HCT116 (cell line): ENCODE measurements around the gene HIVEP3. TPM values are rescaled to one million over a fixed set of nuclear protein-coding genes. Genes with fewer than 3 reads are reported as not detected.

Experiments
- ATAC-seq: fragments of 200-7000 bp; cut with Tn5 transposase; 2 replicates; pipeline ENCODE4 v1.9.1; 2020; ENCODE audit warnings: mild to moderate bottlenecking, moderate library complexity
- BruUV-seq: library from RNA; stranded (reverse); fragments of 400-500 nt; replicated peaks from 2 replicates; lab custom pipeline; 2021; lab: Mats Ljungman, UMichigan
- CTCF ChIA-PET: fragments of 300-600 bp; sonication (Branson Sonifier 250); formaldehyde crosslinking; loops from one replicate; lab custom pipeline; 2021; ENCODE audit warnings: antibody characterized with exemption; lab: Charles Lee
- POLR2A ChIA-PET: fragments of 300-600, 350-600 bp; sonication (Branson Sonifier 250); formaldehyde crosslinking; loops from one replicate; lab custom pipeline; 2021; ENCODE audit warnings: antibody characterized with exemption; lab: Charles Lee
- RAD21 ChIA-PET, 2 experiments: fragments of 300-600 bp; sonication (Branson Sonifier 250); formaldehyde crosslinking; loops; one replicate each; lab custom pipeline; 2023; ENCODE audit warnings: low total read pairs in 2 of 2; ENCODE audit not compliant: uncharacterized antibody in 2 of 2, unreplicated experiment in 2 of 2, low non-redundant PET in 1 of 2; lab: Charles Lee
- DNase-seq: peaks from one replicate; pipeline ENCODE4 v3.0.0-alpha.2; 2010; ENCODE audit warnings: low read depth, low spot score
- H2AFZ ChIP-seq: fragments of 200-600 bp; shearing (Covaris generic), sonication (generic); 2 replicates; pipeline ENCODE4 v1.6.1; 2017; ENCODE audit warnings: low read depth, mixed run types, mixed read lengths, antibody characterized with exemption, low read length; ENCODE audit not compliant: poor library complexity, severe bottlenecking
- H3K27ac ChIP-seq: 2 replicates; pipeline ENCODE4 v1.5.1; 2012; ENCODE audit warnings: low read depth, low read length
- H3K27me3 ChIP-seq: fragments of 200-600 bp; sonication (generic); 2 replicates; pipeline ENCODE4 v1.6.1; 2016; ENCODE audit warnings: mixed run types, low read length, mixed read lengths; ENCODE audit not compliant: insufficient read depth
- H3K36me3 ChIP-seq, 2 experiments: fragments of 200-500 bp in 1 of 2; fragments of 200-600 bp in 1 of 2; sonication (Bioruptor generic) in 1 of 2; sonication (generic) in 1 of 2; 2 replicates each; pipeline versions ENCODE4 v1.5.1 to v1.6.1; 2014 to 2016; ENCODE audit warnings: low read length in 2 of 2, inconsistent platforms in 1 of 2, mixed read lengths in 1 of 2, mixed run types in 1 of 2; ENCODE audit not compliant: insufficient read depth in 2 of 2, control insufficient read depth in 1 of 2
- H3K4me1 ChIP-seq, 2 experiments: fragments of 200-600 bp in 1 of 2; sonication (generic) in 1 of 2; 2 replicates each; pipeline versions ENCODE4 v1.5.1 to v1.6.1; 2012 to 2017; ENCODE audit warnings: low read length in 2 of 2, inconsistent platforms in 1 of 2, mild to moderate bottlenecking in 1 of 2, mixed read lengths in 1 of 2, mixed run types in 1 of 2, moderate library complexity in 1 of 2; ENCODE audit not compliant: insufficient read depth in 2 of 2, control insufficient read depth in 1 of 2
- H3K4me2 ChIP-seq: fragments of 200-600 bp; sonication (generic); 2 replicates; pipeline ENCODE4 v1.6.1; 2017; ENCODE audit warnings: mixed run types, low read length, mixed read lengths
- H3K4me3 ChIP-seq, 2 experiments: fragments of 200-600 bp in 1 of 2; sonication (generic) in 1 of 2; replicated peaks in 1 of 2; 2 replicates each; pipeline ENCODE4 v1.5.1; 2011 to 2016; ENCODE audit warnings: low read length in 2 of 2, control low read depth in 1 of 2, low read depth in 1 of 2, mild to moderate bottlenecking in 1 of 2, mixed read lengths in 1 of 2, mixed run types in 1 of 2
- H3K79me2 ChIP-seq: fragments of 200-600 bp; sonication (generic); 2 replicates; pipeline ENCODE4 v1.6.1; 2017; ENCODE audit warnings: mild to moderate bottlenecking, mixed run types, low read length, moderate library complexity, mixed read lengths; ENCODE audit not compliant: insufficient read depth
- H3K9ac ChIP-seq: fragments of 200-600 bp; sonication (generic); 2 replicates; pipeline ENCODE4 v1.6.1; 2016; ENCODE audit warnings: low read length, mixed read lengths
- H3K9me2 ChIP-seq: fragments of 200-600 bp; sonication (generic), shearing (Covaris generic); 2 replicates; pipeline ENCODE4 v1.6.1; 2017; ENCODE audit warnings: mixed run types, mild to moderate bottlenecking, moderate library complexity; ENCODE audit not compliant: insufficient read depth
- H3K9me3 ChIP-seq, 2 experiments: fragments of 200-500 bp in 1 of 2; fragments of 200-600 bp in 1 of 2; sonication (Bioruptor generic) in 1 of 2; sonication (generic) in 1 of 2; 2 replicates each; pipeline ENCODE4 v1.6.1; 2014 to 2017; ENCODE audit warnings: low read length in 2 of 2, mixed read lengths in 2 of 2, inconsistent platforms in 1 of 2, low read depth in 1 of 2, mild to moderate bottlenecking in 1 of 2, mixed run types in 1 of 2, moderate library complexity in 1 of 2; ENCODE audit not compliant: control insufficient read depth in 1 of 2, insufficient read depth in 1 of 2
- H4K20me1 ChIP-seq: fragments of 200-600 bp; sonication (generic), shearing (Covaris generic); 2 replicates; pipeline ENCODE4 v1.6.1; 2017; ENCODE audit warnings: mixed run types, mild to moderate bottlenecking, moderate library complexity; ENCODE audit not compliant: insufficient read depth
- CBX3 ChIP-seq: IDR thresholded peaks from 2 replicates; pipeline ENCODE4 v1.6.1; 2012; ENCODE audit warnings: low read depth
- EGR1 ChIP-seq: IDR thresholded peaks from 2 replicates; pipeline ENCODE4 v1.6.1; 2012; ENCODE audit warnings: low read depth
- ELF1 ChIP-seq: IDR thresholded peaks from 2 replicates; pipeline ENCODE4 v1.6.1; 2012; ENCODE audit warnings: low read depth, borderline replicate concordance
- POLR2AphosphoS5 ChIP-seq: IDR thresholded peaks from 2 replicates; pipeline ENCODE4 v1.6.1; 2011; ENCODE audit warnings: mild to moderate bottlenecking, low read depth, low read length, moderate library complexity
- SIN3A ChIP-seq: IDR thresholded peaks from 2 replicates; pipeline ENCODE4 v1.6.1; 2012; ENCODE audit warnings: low read depth
- SP1 ChIP-seq: IDR thresholded peaks from 2 replicates; pipeline ENCODE4 v1.6.1; 2012; ENCODE audit warnings: low read depth
- TCF7L2 ChIP-seq: IDR thresholded peaks from 2 replicates; pipeline ENCODE4 v1.7.0; 2011; ENCODE audit warnings: borderline replicate concordance, inconsistent platforms; ENCODE audit not compliant: insufficient read depth, insufficient read length; ENCODE audit errors: extremely low read depth
- ZBTB33 ChIP-seq: IDR thresholded peaks from 2 replicates; pipeline ENCODE4 v1.6.1; 2011; ENCODE audit warnings: mild to moderate bottlenecking, low read length, moderate library complexity; ENCODE audit not compliant: insufficient replicate concordance; ENCODE audit errors: extremely low read depth
- intact Hi-C: fragments of 100-400 bp; cut with micrococcal nuclease; formaldehyde crosslinking; loops from 2 replicates; pipeline ENCODE4 v1.10.0; 2022
- total RNA-seq: library from RNA; stranded (reverse); gene quantifications from one replicate; pipeline ENCODE4 v1.2.1, GENCODE V29; 2021; ENCODE audit not compliant: unreplicated experiment
- TF ChIP-seq, protein P1 (sequence below): IDR thresholded peaks from 2 replicates; pipeline ENCODE4 v1.6.1; 2012
- TF ChIP-seq, protein P2 (sequence below): IDR thresholded peaks from 2 replicates; pipeline ENCODE4 v1.6.1; 2012

The HIVEP3 gene
- total RNA-seq, 1 experiment from 2014 or later, result 7.1 TPM

DNA sequence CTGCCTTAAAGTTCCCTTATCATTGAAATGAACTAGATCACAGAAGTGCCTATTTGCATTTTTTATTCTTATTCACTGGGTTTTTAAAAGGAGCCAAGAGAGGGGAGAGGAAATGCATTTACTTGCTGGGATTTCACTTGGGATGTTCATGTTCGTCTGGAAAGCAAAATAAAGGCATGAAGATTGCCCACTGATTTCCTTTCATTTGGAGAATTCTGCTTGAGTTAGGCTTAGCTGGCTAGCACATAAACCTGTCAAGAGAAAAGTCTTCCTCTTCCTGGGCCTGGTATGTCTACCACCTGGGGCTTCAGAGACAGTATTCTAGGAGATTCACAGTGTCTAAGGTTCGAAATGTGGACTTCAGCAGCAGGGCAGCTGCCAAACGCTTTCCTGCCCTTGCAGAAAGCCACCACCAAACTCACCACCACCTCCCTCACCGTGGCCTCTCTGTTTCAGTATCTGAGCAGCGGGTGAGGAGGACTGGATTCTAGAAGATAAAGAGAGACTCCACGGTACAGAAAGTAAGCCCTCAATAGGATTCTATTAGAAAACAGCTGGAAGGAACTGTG, 44.5 kb downstream of the HIVEP3 start (continued):
- TF ChIP-seq ZBTB33, result no peak
- no peak for TF ChIP-seq CBX3
- no peak for TF ChIP-seq TCF7L2
- TF ChIP-seq SP1, result no peak
- no peak for TF ChIP-seq ELF1
- TF ChIP-seq EGR1, result no peak
- no peak for TF ChIP-seq SIN3A
- TF ChIP-seq, protein P1, sequence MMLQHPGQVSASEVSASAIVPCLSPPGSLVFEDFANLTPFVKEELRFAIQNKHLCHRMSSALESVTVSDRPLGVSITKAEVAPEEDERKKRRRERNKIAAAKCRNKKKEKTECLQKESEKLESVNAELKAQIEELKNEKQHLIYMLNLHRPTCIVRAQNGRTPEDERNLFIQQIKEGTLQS, result no peak

GRCh38 chr1:41872074-41872473, 46.6 kb downstream of the HIVEP3 start:
- TF ChIP-seq, protein P2, sequence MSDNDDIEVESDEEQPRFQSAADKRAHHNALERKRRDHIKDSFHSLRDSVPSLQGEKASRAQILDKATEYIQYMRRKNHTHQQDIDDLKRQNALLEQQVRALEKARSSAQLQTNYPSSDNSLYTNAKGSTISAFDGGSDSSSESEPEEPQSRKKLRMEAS, result no peak
- no peak for TF ChIP-seq POLR2AphosphoS5
- no peak for TF ChIP-seq ELF1
- H2AFZ ChIP-seq, result no peak overlapping the region
- BruUV-seq, result no TSS peak
- DNase-seq (no peak), ATAC-seq (no peak)
- no peak overlapping the region for H3K4me2 ChIP-seq
- H3K4me1 ChIP-seq, result peaks cover 15 to 24% of the 10 kb centered on the region in 2 experiments
- H3K9ac ChIP-seq, result no peak overlapping the region
- no peaks in the 10 kb centered on the region for H3K9me3 ChIP-seq
- no peak overlapping the region for H3K27ac ChIP-seq
- H3K27me3 ChIP-seq, result no peaks in the 10 kb centered on the region; the same call in 1 of the 2 replicates
- no peak overlapping the region for H3K4me3 ChIP-seq
- no peaks in the 10 kb centered on the region for H3K9me2 ChIP-seq
- no peaks in the 10 kb centered on the region for H3K79me2 ChIP-seq
- no peaks in the 10 kb centered on the region for H4K20me1 ChIP-seq
- POLR2A ChIA-PET, result no interaction called here
- CTCF ChIA-PET, result no interaction called here
- intact Hi-C loops, result no loop called here
- no peaks in the 10 kb centered on the region for H3K36me3 ChIP-seq
- RAD21 ChIA-PET, result no interaction called here
